ENCODE data around the gene PPP1R2. TPM values are rescaled to one million over a fixed set of nuclear protein-coding genes. Genes with fewer than 3 reads are reported as not detected.

The PPP1R2 gene
- total RNA-seq, 1 experiment from 2014 or later: 38.3 TPM

GRCh38 chr3:195526492-195526891 is 16.6 kb downstream of the PPP1R2 start:
- H4K5ac ChIP-seq (ENCODE audit: insufficient read length, low read depth, low read length): no peak overlapping the region
- no peak overlapping the region for H3K27ac Mint-ChIP-seq
- DNase-seq: no peak
- no peak overlapping the region for H3T11ph ChIP-seq (ENCODE audit: low read length)
- no peak overlapping the region for H2BK5ac ChIP-seq (ENCODE audit: insufficient read length, low read length)
- TF ChIP-seq CTCF (conservative IDR thresholded peaks at IDR 0.05): no peak
- H3K9ac ChIP-seq (ENCODE audit: extremely low read depth, insufficient read length, low read length): no peak overlapping the region
- no peak overlapping the region for H2BK15ac ChIP-seq (ENCODE audit: low read depth, low read length)
- no peak overlapping the region for H3K56ac ChIP-seq (ENCODE audit: insufficient read length, low read depth, low read length)
- no peaks in the 10 kb centered on the region for H3K9me3 ChIP-seq (ENCODE audit: control insufficient read depth, low read depth, low read length)
- no peaks in the 10 kb centered on the region for H3K79me1 ChIP-seq (ENCODE audit: insufficient read depth, low read depth, low read length, poor library complexity, severe bottlenecking)
- H2BK12ac ChIP-seq (ENCODE audit: insufficient read length, low read depth, low read length): no peak overlapping the region
- H4K91ac ChIP-seq (ENCODE audit: insufficient read length, low read depth, low read length): no peak overlapping the region
- no peak overlapping the region for H3K14ac ChIP-seq (ENCODE audit: insufficient read depth, low read length)
- no peak overlapping the region for H3K4me3 Mint-ChIP-seq
- H3K4ac ChIP-seq (ENCODE audit: low read depth, low read length): no peak overlapping the region
- no peak overlapping the region for H4K8ac ChIP-seq (replicated peaks; ENCODE audit: insufficient read length, low read depth, low read length)
- H3K79me2 ChIP-seq (ENCODE audit: insufficient read depth, low read length): no peaks in the 10 kb centered on the region
- no peaks in the 10 kb centered on the region for H3K27me3 ChIP-seq (ENCODE audit: insufficient read depth, low read length)
- H3K4me2 ChIP-seq (ENCODE audit: insufficient read depth, insufficient read length, low read length): no peak overlapping the region
- no peak overlapping the region for H2BK120ac ChIP-seq (ENCODE audit: low read depth, low read length, poor library complexity, severe bottlenecking)
- peaks cover 6 to 9% (median 8%) of the 10 kb centered on the region in 3 experiments; a peak in 5 of 7 replicates for H3K36me3 Mint-ChIP-seq (ENCODE audit: insufficient read depth in 1 of 3, low read depth in 3 of 3)
- no peaks in the 10 kb centered on the region for H3K9me3 Mint-ChIP-seq
- no peak overlapping the region for H3K18ac ChIP-seq (ENCODE audit: insufficient read length, low read depth, low read length)
- no peak overlapping the region for H3K27ac ChIP-seq (ENCODE audit: insufficient read length, low read depth, low read length)
- H2AFZ ChIP-seq (ENCODE audit: low read length): no peak overlapping the region
- H2AK5ac ChIP-seq (ENCODE audit: insufficient read length, low read length): no peak overlapping the region
- no peak overlapping the region for H2BK20ac ChIP-seq (ENCODE audit: low read depth, low read length, poor library complexity, severe bottlenecking)
- no peaks in the 10 kb centered on the region for H3K27me3 Mint-ChIP-seq (ENCODE audit: low read depth)
- no peaks in the 10 kb centered on the region for H3K4me1 ChIP-seq (ENCODE audit: insufficient read depth, low read length)
- H3K23ac ChIP-seq (ENCODE audit: insufficient read length, low read depth, low read length): no peak overlapping the region
- no peaks in the 10 kb centered on the region for H3K4me1 Mint-ChIP-seq
- WGBS (ENCODE audit: extremely low coverage, insufficient read length, low lambda C conversion rate): no CpG with 5 or more reads among the region's 4 CpGs
- H4K20me1 ChIP-seq (ENCODE audit: control insufficient read depth, insufficient read depth, insufficient read length): no peaks in the 10 kb centered on the region
- H3K23me2 ChIP-seq (ENCODE audit: insufficient read length, low read depth, low read length, poor library complexity, severe bottlenecking): no peaks in the 10 kb centered on the region
